ENCODE measurements around the gene IL5.
"Not testable (repeated sequence)": the region's sequence is repeated elsewhere in the genome, so short reads cannot be mapped to it uniquely, and the experiment has no call there.

Gene IL5

GRCh38 chr5:132528866-132529634, 14.3 kb downstream of the IL5 start:
- DNase-seq (ENCODE audit: low spot score), result no peak

- DNase-seq (ENCODE audit: low spot score), result no peak
These were observed 15.3 kb downstream of the IL5 start for GRCh38 chr5:132528021-132528420.

GRCh38 chr5:132526974-132527564, 16.3 kb downstream of the IL5 start:
- DNase-seq (ENCODE audit: low spot score), result peak; percentile 53

GRCh38 chr5:132526290-132526973, 16.9 kb downstream of the IL5 start:
- DNase-seq (ENCODE audit: low spot score), result peak; percentile 77

- no peak for DNase-seq (ENCODE audit: low spot score)
These were observed 18.0 kb downstream of the IL5 start for GRCh38 chr5:132525299-132525724.

- DNase-seq (ENCODE audit: low spot score), result not testable (repeated sequence)
These were observed 18.4 kb downstream of the IL5 start for GRCh38 chr5:132524877-132525276.

GRCh38 chr5:132522067-132522466, 21.3 kb downstream of the IL5 start:
- DNase-seq (ENCODE audit: low spot score), result not testable (repeated sequence)

- DNase-seq (ENCODE audit: low spot score), result not testable (repeated sequence)
These were observed 29.5 kb downstream of the IL5 start for GRCh38 chr5:132513618-132514336.

GRCh38 chr5:132510076-132510475, 33.2 kb downstream of the IL5 start:
- DNase-seq (ENCODE audit: low spot score), result no peak

- peak; percentile 49 for DNase-seq (ENCODE audit: low spot score)
These were observed 37.1 kb downstream of the IL5 start for GRCh38 chr5:132506094-132506692.

- DNase-seq (ENCODE audit: low spot score), result no peak
These were observed 37.7 kb downstream of the IL5 start for GRCh38 chr5:132505641-132506040.

- no peak for DNase-seq (ENCODE audit: low spot score)
These were observed 38.6 kb downstream of the IL5 start for GRCh38 chr5:132504746-132505145.

GRCh38 chr5:132503244-132503643, 40.1 kb downstream of the IL5 start:
- no peak for DNase-seq (ENCODE audit: low spot score)

GRCh38 chr5:132501961-132502931, 41.1 kb downstream of the IL5 start:
- no peak for DNase-seq (ENCODE audit: low spot score)

- DNase-seq (ENCODE audit: low spot score), result no peak
These were observed 41.7 kb downstream of the IL5 start for GRCh38 chr5:132501629-132501956.

- DNase-seq (ENCODE audit: low spot score), result peak; percentile 88
These were observed 42.2 kb downstream of the IL5 start for GRCh38 chr5:132500931-132501628.

GRCh38 chr5:132500244-132500930, 42.9 kb downstream of the IL5 start:
- no peak for DNase-seq (ENCODE audit: low spot score)

GRCh38 chr5:132499440-132500243, 43.7 kb downstream of the IL5 start:
- DNase-seq (ENCODE audit: low spot score), result no peak
